ENCODE results near the gene STK32C.
A peak's percentile ranks its signal among the peaks of the same experiment; 100 is the strongest.
"Not testable (repeated sequence)": the region's sequence is repeated elsewhere in the genome, so short reads cannot be mapped to it uniquely, and the experiment has no call there.

STK32C gene

GRCh38 chr10:132316133-132316532, 8.4 kb upstream of the STK32C start:
- ATAC-seq: no peak

GRCh38 chr10:132314881-132315280, 7.1 kb upstream of the STK32C start:
- ATAC-seq: not testable (repeated sequence)

GRCh38 chr10:132314336-132314735, 6.6 kb upstream of the STK32C start:
- no peak for ATAC-seq

GRCh38 chr10:132313865-132314264, 6.1 kb upstream of the STK32C start:
- no peak for ATAC-seq

GRCh38 chr10:132313305-132313704, 5.6 kb upstream of the STK32C start:
- ATAC-seq: no peak

- ATAC-seq: no peak
These were observed 3.7 kb upstream of the STK32C start for GRCh38 chr10:132311338-132311939.

GRCh38 chr10:132310701-132311337, 3.1 kb upstream of the STK32C start:
- ATAC-seq: no peak

GRCh38 chr10:132309879-132310591, 2.3 kb upstream of the STK32C start:
- ATAC-seq: no peak

- no peak for ATAC-seq
These were observed 1.7 kb upstream of the STK32C start for GRCh38 chr10:132309471-132309865.

GRCh38 chr10:132308587-132309470, 1.1 kb upstream of the STK32C start:
- no peak for ATAC-seq

- ATAC-seq: peak; percentile 1 to 3
These were observed 642 bp downstream of the STK32C start for GRCh38 chr10:132306864-132307751.

GRCh38 chr10:132306343-132306685, 1.4 kb downstream of the STK32C start:
- ATAC-seq: no peak

- ATAC-seq: no peak
These were observed 2.0 kb downstream of the STK32C start for GRCh38 chr10:132305654-132306342.

GRCh38 chr10:132304756-132305509, 2.8 kb downstream of the STK32C start:
- ATAC-seq: no peak

- ATAC-seq: no peak
These were observed 4.2 kb downstream of the STK32C start for GRCh38 chr10:132303361-132304115.

GRCh38 chr10:132302421-132303310, 5.1 kb downstream of the STK32C start:
- ATAC-seq: no peak

- no peak for ATAC-seq
These were observed 6.1 kb downstream of the STK32C start for GRCh38 chr10:132301371-132302330.

GRCh38 chr10:132300582-132300981, 7.2 kb downstream of the STK32C start:
- ATAC-seq: no peak
